NCI-H748 (cell line): ENCODE results near the gene ABLIM1.
A peak's percentile ranks its signal among the peaks of the same experiment; 100 is the strongest.

Experiments
- DNase-seq: peaks from one replicate; lab custom pipeline; 2025; ENCODE audit not compliant: unreplicated experiment; lab: John Stamatoyannopoulos, UW

The ABLIM1 gene

DNA sequence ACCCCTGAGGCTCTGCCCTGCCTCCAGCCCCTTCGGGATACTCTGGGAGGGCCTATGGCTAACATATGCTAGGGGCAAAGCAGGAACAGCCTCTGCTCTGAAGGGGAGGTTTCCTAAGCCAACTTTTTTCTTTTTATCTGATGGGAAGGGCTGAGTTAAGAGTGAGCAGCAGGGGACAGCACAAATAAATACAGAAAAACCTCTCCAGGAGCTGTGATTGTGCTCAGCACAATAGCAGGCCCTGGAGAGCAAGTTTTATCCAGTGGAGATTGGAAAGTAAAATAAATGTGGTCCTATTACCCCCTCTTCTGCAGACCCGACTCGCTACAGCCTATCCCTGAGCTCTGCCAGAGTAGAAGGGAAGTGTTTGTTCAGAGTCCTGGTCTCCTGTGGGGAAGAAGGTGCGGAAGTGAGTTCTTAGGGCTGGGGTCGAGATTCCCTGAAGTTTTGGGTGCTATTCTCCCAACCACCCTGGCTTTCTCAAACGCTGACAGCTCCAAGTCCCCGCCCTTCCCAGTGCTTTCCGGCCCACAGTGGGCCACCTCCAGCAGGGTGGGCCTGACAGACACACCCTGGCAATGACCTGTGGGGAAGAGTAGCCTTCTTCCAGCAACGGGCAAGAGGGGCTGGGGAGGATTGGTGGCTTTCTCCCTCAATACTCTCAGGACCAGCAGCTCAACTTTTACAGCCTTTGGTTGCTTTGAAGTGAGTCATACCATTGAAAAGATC lies 230.8 kb downstream of the ABLIM1 start:
- no peak for DNase-seq

GRCh38 chr10:114426476-114426875 lies 231.6 kb downstream of the ABLIM1 start:
- DNase-seq: no peak

DNA sequence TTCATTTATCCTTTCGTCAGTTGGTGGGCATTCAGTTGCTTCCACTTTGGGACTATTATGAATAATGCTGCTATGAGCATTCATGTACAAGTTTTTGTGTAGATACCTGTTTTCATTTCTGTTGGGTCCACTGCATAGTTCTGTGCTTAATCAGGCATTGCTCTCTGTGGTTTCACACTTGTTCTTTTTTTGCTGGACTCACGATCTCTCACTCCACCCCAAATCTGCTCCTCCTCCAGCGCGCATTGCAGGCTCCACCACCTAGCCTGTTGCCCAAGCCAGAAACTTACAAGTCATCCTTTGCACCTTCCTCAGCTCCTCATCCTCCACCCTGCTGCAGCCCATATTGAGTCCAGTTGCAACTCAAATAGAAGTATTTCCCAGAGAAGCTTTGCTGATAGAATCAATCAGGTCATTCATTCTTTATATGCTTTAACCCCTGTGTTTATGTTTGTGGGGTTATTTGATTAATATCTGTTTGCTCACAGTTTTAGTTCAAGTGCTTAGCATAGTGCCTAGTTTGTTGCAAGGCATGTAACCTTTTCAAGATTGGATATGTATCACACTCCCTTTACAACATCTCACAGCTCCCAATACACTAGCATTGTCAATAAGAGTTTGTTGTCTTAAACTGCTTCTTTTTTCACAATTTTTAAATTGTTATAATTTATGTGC lies 237.1 kb downstream of the ABLIM1 start:
- DNase-seq: no peak

DNA sequence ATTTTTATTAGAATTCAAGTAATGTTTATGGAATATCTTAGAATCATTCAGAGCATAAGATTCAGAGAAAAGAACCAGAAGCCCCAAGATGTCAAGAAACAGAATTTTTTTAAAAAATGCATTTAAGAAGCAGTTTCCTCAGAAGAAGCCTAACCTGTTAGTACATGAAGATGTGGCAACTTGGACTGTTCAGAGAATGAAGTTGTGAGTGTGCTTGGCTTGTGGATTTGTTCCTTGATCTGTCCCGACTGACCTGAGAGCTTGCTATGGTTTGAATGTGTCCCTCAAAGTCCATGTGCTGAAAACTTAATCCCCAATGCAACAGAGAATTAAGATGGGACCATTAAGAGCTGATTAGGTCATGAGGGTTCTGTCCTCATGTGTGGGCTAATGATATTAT lies 240.0 kb downstream of the ABLIM1 start:
- DNase-seq: no peak

GRCh38 chr10:114412907-114413797 lies 244.9 kb downstream of the ABLIM1 start:
- DNase-seq: no peak

DNA sequence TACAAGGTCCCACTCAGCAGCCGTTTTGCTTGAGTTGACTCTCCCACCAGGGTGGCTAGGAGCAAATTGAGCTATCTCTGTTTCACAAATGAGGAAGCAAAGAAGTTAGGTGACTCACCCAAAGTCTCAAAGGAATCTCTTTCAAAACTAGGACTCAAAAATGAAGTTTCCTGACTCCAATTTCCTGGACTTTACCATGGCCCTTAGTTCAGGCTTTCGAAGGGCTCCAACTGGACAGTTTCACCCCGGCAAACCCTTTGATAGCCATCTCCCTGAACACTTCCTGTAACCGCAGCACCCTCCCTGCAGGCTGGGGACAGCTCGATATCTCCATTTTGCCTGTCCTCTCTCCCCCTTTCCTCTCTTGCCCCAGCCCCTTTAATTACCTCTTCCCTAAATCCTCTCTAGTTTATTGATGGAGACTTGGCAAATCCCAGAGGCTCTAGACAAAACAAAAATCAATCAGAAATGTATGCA lies 249.1 kb downstream of the ABLIM1 start:
- DNase-seq: no peak

DNA sequence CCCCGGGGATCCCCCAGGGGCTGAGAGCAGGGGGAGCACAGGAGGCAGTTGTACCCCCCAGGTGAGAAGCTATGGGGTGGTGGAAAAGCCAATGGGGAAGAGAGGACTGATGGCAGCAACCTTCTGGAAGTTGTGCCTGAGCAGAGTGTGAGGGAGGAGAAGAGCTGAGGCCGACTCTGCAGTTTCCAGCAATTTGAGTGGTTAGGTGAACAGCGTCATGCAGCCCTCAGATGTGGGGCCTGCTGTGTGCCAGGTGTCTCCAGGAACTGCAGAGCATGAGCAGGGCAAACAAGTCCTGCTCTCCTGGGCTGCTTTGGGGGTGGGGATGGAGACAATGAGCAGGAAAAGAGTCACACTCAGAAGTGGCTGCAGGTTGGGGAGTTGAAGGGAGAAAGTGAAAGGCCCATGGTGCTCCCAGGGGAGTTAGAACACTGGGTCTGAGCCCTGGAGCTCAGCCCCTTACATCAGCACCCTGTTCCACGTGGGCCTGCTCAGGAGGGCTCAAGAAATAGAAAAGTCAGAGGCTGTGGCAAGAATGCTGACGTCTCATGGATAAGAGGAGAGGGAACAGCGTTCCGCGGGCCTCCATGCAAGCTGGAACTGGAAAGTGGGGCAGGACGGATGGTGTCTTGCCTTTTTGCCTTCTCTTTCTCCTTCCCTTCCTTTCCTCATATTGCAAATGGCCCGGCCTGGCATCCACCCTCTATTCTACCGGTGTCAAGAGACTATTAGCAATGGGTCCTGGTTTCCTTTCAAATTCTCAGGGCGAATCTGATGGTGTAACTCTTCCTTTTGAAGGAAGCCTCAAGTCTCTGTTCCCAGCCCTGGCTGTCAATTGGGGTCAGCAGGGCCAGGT lies 249.7 kb downstream of the ABLIM1 start:
- no peak for DNase-seq

- no peak for DNase-seq
These were observed 251.6 kb downstream of the ABLIM1 start for GRCh38 chr10:114406455-114406854.

DNA sequence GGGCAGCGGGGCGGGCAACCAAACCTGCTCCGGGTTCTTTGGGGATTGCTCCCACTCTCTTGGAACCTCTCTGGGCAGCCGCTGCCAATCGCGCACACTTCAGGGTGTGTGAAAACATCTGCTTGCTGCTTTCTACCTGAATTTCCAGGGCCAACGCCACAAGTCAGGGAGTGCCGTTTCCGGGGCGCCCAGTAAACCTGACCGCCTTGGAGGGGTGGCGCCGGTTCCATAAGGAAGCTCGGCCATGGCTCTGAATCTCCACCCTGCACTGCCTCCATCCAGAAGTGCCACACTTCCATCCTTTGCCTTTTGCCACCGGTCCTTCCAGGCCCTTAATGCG lies 253.1 kb downstream of the ABLIM1 start:
- no peak for DNase-seq

DNA sequence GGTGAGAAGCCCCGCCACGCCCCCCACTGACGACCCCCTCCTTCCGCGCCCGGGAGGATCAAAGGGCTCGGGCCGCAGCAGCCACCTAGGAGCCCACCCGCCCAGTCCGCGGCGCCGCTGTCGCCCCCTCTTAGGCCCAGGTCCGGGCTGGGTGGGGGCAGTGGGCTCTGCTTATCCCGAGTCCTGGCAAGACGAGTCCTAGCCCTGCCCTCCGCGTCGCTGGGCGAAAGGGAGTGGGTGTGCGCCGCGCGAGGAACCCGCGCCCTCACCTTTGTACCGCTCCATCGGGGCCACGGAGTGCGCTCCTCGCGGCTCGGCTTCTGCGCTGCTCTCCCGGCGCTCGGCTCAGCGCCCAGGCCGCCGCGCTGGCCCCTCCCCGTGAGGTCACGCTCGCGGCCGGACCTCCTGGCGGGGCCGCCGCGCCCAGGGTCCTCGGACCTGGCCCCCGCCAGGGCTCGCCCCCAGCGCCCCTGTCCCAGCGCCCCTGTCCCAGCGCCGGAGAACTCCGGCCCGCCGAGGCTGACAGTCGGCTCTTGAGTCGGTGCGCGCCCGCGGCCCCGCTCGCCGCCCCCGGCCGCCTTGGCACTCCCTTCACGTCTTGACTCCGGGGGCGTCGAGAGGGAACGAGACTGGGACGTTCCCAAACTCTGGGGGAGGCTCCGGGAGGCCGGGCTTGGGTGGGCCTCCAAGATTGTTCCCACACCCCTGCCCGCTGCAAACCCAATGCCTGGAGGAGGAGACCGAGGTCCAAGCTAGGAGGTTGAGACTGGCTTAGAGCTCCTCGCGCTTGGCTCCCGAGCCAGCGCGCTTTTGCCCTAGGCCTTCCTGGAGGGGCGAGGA lies 253.7 kb downstream of the ABLIM1 start, which contains the start of gene AFAP1L2:
Gene AFAP1L2, minus strand, starts transcription at position 332 of the 840 bp plus-strand sequence. Its CDS starts 47 bp downstream, at position 285.
- DNase-seq: peak; percentile 17

- no peak for DNase-seq
These were observed 254.4 kb downstream of the ABLIM1 start for GRCh38 chr10:114403541-114404161.

- DNase-seq: no peak
These were observed 255.1 kb downstream of the ABLIM1 start for GRCh38 chr10:114402871-114403540.

DNA sequence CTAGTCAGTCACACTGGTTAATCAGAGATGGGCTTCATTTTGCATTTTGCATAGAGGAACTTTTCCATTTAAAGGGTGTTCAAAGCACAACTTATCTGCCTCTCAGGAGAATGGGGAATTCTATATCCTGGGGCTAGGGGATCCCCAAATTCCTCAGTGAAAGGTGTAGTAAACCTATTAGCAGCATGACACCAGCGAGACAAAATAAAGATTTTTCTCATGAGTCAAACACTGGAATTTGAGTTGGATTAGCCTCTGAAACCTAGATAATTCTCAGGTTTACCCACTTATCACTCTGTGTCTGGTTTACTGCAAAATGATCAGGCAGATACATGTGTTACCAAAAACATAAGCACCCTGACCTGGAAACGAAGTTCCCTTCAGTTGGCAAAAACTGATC lies 255.8 kb downstream of the ABLIM1 start:
- no peak for DNase-seq

DNA sequence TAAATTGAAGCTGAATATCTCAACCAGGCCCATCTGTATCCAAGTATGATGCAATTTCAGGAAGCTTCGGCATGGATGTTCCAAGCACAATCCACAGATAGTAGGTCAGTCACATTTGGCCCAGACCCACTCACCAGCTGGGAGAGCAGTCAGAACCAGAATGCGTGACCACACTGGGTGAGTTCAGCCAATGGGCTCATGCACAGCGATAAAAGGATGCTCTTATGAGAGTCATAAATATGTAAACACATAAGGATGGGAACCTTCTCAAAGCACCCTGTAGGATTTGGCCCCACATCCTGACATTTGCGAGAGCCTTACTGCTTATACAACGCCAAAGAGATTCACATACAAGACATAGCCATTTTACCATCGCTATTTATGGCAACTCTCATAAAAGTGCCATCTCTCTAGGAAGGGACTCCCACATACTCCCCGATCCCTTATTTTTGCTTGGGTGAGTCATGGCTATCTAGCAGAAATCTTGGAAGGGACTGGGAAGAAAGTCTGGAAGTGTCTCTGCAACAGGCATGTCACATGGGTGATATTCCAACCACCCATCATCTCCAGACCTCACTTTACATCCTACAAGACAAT lies 256.8 kb downstream of the ABLIM1 start:
- DNase-seq: no peak

DNA sequence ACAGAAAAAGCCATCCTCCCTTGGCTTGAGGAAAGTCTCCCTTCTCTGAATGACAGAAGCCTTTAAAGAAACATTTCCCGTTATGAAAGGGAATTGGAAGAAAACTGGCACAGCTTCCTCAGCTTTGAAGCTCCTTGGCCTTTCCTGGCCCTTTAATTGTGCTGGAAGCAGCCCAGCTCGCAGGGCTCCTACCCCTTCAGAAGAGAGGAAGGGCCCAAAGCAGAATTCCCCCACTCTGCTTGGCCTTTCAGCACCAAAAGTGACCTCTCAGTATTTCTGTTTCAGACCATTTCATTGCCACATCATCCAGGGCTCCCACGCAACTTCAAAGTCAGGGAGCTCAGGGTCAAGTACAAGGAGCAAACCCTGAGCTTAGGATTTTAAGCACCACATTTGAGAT lies 258.0 kb downstream of the ABLIM1 start:
- DNase-seq: no peak

- no peak for DNase-seq
These were observed 258.5 kb downstream of the ABLIM1 start for GRCh38 chr10:114399576-114399975.

DNA sequence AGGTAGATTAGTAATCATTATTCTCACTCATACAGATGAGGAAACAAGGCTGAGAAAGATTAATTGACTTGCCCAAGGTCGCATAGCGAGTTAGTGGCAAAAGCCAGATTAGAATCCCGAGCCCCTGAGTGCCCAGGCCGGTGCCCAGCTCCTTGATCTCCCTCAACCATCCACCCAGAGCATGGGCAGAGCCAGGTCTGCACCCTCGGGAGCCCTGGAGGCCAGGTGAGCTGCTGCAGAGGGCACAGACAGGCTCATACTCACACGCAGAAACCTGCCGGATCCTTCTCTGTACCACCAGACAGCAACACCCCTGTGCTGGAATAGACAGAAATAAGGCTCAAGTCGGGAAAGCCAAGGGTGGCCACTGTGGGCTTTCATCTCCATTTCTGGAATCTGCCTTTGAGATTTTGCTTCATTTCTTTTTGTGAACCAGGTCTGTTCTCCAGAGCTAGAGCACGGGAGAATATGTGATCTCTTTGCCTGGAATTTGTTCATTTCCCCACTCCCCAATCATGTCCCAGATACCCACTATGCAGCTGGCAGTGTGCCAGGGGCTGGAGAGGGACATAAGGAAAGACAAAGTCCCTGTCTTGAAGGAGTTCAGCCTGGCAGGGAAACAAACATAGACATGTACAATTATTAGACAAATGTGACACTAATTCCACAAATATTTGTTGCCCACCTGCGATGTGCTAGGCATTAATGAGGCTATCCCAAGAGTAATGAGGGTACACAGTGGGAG lies 259.3 kb downstream of the ABLIM1 start:
- no peak for DNase-seq
